ENCODE data around the gene TMEM126B.

Gene TMEM126B

DNA sequence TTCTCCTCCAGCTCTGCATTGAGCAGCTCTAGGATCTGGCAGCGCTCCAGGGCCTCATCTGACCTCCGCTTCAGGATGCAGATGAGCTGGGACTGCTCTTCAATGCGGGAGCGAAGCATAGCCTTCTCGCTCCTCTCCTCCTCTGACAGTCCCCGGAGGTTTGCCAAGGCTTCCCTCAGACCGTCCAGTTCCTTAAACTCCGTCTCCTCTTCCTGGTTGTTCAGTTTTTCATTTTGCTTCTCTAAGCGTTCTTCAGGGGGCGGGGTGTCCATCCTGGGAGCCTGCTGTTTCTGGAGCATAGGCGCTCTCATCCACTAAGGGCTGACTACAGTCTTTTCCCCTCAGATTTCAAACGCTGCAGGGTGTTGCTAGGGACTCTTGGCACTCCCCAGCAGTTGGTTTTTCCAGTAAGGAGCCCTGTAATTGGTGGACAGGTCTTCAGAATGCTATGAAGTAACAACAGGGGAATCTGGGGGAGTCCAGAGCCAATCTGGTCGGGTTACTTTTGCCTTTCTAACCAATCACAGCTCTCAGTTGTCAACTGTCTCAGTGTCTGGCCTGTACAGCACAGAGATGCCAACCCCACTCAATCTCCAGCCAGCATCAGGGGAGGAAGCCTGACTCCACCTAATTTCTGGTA is 57.5 kb downstream of the TMEM126B start, which contains the start of gene CCDC89:
CCDC89 (minus strand) TSS at position 376 of the 640 bp plus-strand sequence; CDS start at position 311, 65 bp downstream.
- no peak for DNase-seq

Measured in NCI-H526 treated with DMSO at 0.1 percent for 48 hours (cell line).